K562 (cell line): ENCODE data around the gene LDLRAD3. TPM values are rescaled to one million over a fixed set of nuclear protein-coding genes. Genes with fewer than 3 reads are reported as not detected.

Experiments
- ATAC-seq: fragments of 200-7000 bp; cut with Tn5 transposase; 3 replicates; pipeline ENCODE4 v1.9.1; 2020; ENCODE audit warnings: moderate library complexity
- BruUV-seq: library from RNA; stranded (reverse); fragments of 400-500 nt; replicated peaks from 2 replicates; lab custom pipeline; 2021; lab: Mats Ljungman, UMichigan
- CTCF ChIA-PET: fragments of 300-600 bp; formaldehyde crosslinking; extraction: SDS; loops from one replicate; lab custom pipeline; 2021; ENCODE audit warnings: low intra/inter-chr PET ratio; lab: Yijun Ruan, JAX
- POLR2A ChIA-PET: fragments of 300-600, 350-650 bp; sonication (Branson Sonifier 250); formaldehyde crosslinking; extraction: SDS; loops from one replicate; lab custom pipeline; 2021; ENCODE audit warnings: antibody characterized with exemption, inconsistent platforms; lab: Yijun Ruan, JAX
- DNase-seq, 4 experiments: peaks; one replicate each; pipeline versions ENCODE4 v3.0.0 to v3.0.0-alpha.2; 2011 to 2018; ENCODE audit warnings: low spot score in 3 of 4, mixed read lengths in 3 of 4; ENCODE audit errors: extremely low read depth in 1 of 4
- FAIRE-seq: peaks from 2 replicates; lab custom pipeline; 2011; peaks lifted over from hg19 to GRCh38; lab: Jason Lieb, UNC
- H2AFZ ChIP-seq: 2 replicates; pipeline ENCODE4 v1.6.0; 2011; ENCODE audit warnings: low read depth, low read length, control low read depth, inconsistent platforms
- H3K27ac ChIP-seq: fragments of 200-600 bp; 3 replicates; pipeline ENCODE4 v1.8.0; 2011; ENCODE audit warnings: low read depth, mild to moderate bottlenecking, control low read depth, inconsistent platforms, low read length, moderate library complexity, mixed read lengths; ENCODE audit errors: extremely low read depth
- H3K27me3 ChIP-seq, 2 experiments: fragments of 300-600 bp in 1 of 2; 2 replicates in 1 of 2; 3 replicates in 1 of 2; pipeline versions ENCODE4 v1.6.0 to v1.8.0; 2011; ENCODE audit warnings: inconsistent platforms in 2 of 2, low read length in 2 of 2, mild to moderate bottlenecking in 1 of 2, mixed read lengths in 1 of 2, moderate library complexity in 1 of 2; ENCODE audit not compliant: control insufficient read depth in 2 of 2, insufficient read depth in 2 of 2
- H3K36me3 ChIP-seq: fragments of 300-600 bp; 3 replicates; pipeline ENCODE4 v1.8.0; 2011; ENCODE audit warnings: mild to moderate bottlenecking, low read length, inconsistent platforms; ENCODE audit not compliant: control insufficient read depth, insufficient read depth
- H3K4me1 ChIP-seq, 2 experiments: fragments of 200-600 bp in 1 of 2; replicated peaks in 1 of 2; 2 replicates in 1 of 2; 3 replicates in 1 of 2; pipeline versions ENCODE4 v1.5.1 to v1.8.0; 2011; ENCODE audit warnings: inconsistent platforms in 2 of 2, low read length in 2 of 2, mild to moderate bottlenecking in 1 of 2, mixed read lengths in 1 of 2, moderate library complexity in 1 of 2; ENCODE audit not compliant: control insufficient read depth in 2 of 2, insufficient read depth in 2 of 2
- H3K4me2 ChIP-seq: 2 replicates; pipeline ENCODE4 v1.6.1; 2011; ENCODE audit warnings: low read length, control low read depth, inconsistent platforms, mixed read lengths; ENCODE audit not compliant: insufficient read depth
- H3K4me3 ChIP-seq: fragments of 200-600 bp; sonication (generic), shearing (Covaris generic); 2 replicates; pipeline ENCODE4 v1.5.1; 2016; ENCODE audit warnings: control low read depth, inconsistent platforms
- H3K79me2 ChIP-seq: fragments of 200-600 bp; 3 replicates; pipeline ENCODE4 v1.8.0; 2011; ENCODE audit warnings: low read length, inconsistent platforms; ENCODE audit not compliant: control insufficient read depth, insufficient read depth
- H3K9ac ChIP-seq, 2 experiments: 2 replicates each; pipeline versions ENCODE4 v1.6.0 to v1.6.1; 2011; ENCODE audit warnings: low read depth in 2 of 2, low read length in 2 of 2, control low read depth in 1 of 2, inconsistent platforms in 1 of 2, mild to moderate bottlenecking in 1 of 2, mixed read lengths in 1 of 2; ENCODE audit not compliant: insufficient read depth in 1 of 2
- H3K9me1 ChIP-seq: one replicate; pipeline ENCODE4 v1.6.0; 2011; ENCODE audit warnings: inconsistent platforms, mild to moderate bottlenecking, low read length, moderate library complexity; ENCODE audit not compliant: control insufficient read depth, insufficient read depth
- H3K9me3 ChIP-seq: replicated peaks from 2 replicates; pipeline ENCODE4 v1.5.1; 2011; ENCODE audit warnings: low read depth, low read length, inconsistent platforms; ENCODE audit not compliant: control insufficient read depth, insufficient read depth
- H4K20me1 ChIP-seq: replicated peaks from 2 replicates; pipeline ENCODE4 v1.6.1; 2011; ENCODE audit warnings: low read length, inconsistent platforms, mixed read lengths; ENCODE audit not compliant: control insufficient read depth, insufficient read depth
- ATF1 ChIP-seq, 2 experiments: fragments of 450-650 bp in 1 of 2; IDR thresholded peaks; 2 replicates each; pipeline ENCODE4 v1.6.1; 2016; ENCODE audit warnings: missing compliant biosample characterization in 1 of 2, missing genetic modification characterization in 1 of 2
- CTCF ChIP-seq, 3 experiments: IDR thresholded peaks in 2 of 3; conservative IDR thresholded peaks in 1 of 3; 2 replicates each; pipeline ENCODE4 v1.5.1; 2011 to 2012; ENCODE audit warnings: low read length in 3 of 3, mild to moderate bottlenecking in 3 of 3, control low read depth in 2 of 3, improper control_type of control experiment in 1 of 3, inconsistent platforms in 1 of 3, low read depth in 1 of 3, mixed read lengths in 1 of 3, moderate library complexity in 1 of 3; ENCODE audit not compliant: insufficient read depth in 2 of 3
- EZH2 ChIP-seq: IDR thresholded peaks from 2 replicates; pipeline ENCODE4 v1.6.1; 2012; ENCODE audit warnings: low read depth, mild to moderate bottlenecking, inconsistent platforms, low read length, borderline replicate concordance
- MAZ ChIP-seq, 2 experiments: fragments of 450-650 bp in 1 of 2; sonication (generic) in 1 of 2; formaldehyde crosslinking; IDR thresholded peaks in 1 of 2; conservative IDR thresholded peaks in 1 of 2; 2 replicates each; pipeline versions ENCODE4 v1.4.0 to v1.5.0; 2020; ENCODE audit warnings: mild to moderate bottlenecking in 1 of 2, missing genetic modification reagents in 1 of 2
- REST ChIP-seq, 2 experiments: fragments of 450-650 bp; formaldehyde crosslinking in 1 of 2; IDR thresholded peaks; 2 replicates each; pipeline versions ENCODE4 v1.4.0 to v1.6.1; 2014 to 2020; ENCODE audit warnings: mild to moderate bottlenecking in 2 of 2, borderline replicate concordance in 1 of 2, low read depth in 1 of 2
- SRF ChIP-seq, 2 experiments: fragments of 250-450, 450-650 bp in 1 of 2; sonication (Bioruptor Pico) in 1 of 2; sonication (generic) in 1 of 2; formaldehyde crosslinking; IDR thresholded peaks; 2 replicates each; pipeline versions ENCODE4 v1.5.0 to v1.5.1; 2020 to 2022; ENCODE audit warnings: mild to moderate bottlenecking in 1 of 2, missing genetic modification reagents in 1 of 2
- ZKSCAN3 ChIP-seq: fragments of 250-450 bp; sonication (Bioruptor Pico); IDR thresholded peaks from 2 replicates; pipeline ENCODE4 v1.4.0; 2020
- ZNF347 ChIP-seq: fragments of 450-650 bp; formaldehyde crosslinking; IDR thresholded peaks from 2 replicates; pipeline ENCODE4 v1.4.0; 2020; ENCODE audit warnings: low read depth, mild to moderate bottlenecking, moderate library complexity
- WGBS: fragments of 100-300 bp; shearing (Covaris generic); methylation state at CpG from one replicate; pipeline ENCODE4 v1.1.6; 2016; ENCODE audit warnings: low coverage, mixed read lengths; ENCODE audit not compliant: insufficient coverage; ENCODE audit errors: missing lambda C conversion rate; 5-methylcytosine and 5-hydroxymethylcytosine counted together
- in situ Hi-C: fragments of 300-500 bp; cut with MboI; formaldehyde crosslinking; loops from 4 replicates; pipeline ENCODE4 v1.15.0; 2018; ENCODE audit warnings: inconsistent platforms, mixed read lengths
- intact Hi-C: fragments of 100-400 bp; cut with micrococcal nuclease; formaldehyde crosslinking; loops from 2 replicates; pipeline ENCODE4 v1.14.2; 2022
- polyA plus RNA-seq, 8 experiments: library from polyadenylated mRNA; depleted of rRNA in 4 of 8; stranded (reverse) in 5 of 8; unstranded in 3 of 8; fragments of >200 nt; fragmentation: Nextera tagmentation in 2 of 8; fragmentation: Illumina TruSeq in 1 of 8; extraction: Ambion mirVana in 2 of 8; extraction: Trizol in 1 of 8; gene quantifications; 2 replicates each; pipeline versions ENCODE4 v1.2.1 to v1.2.3, GENCODE V29; 2011 to 2014; ENCODE audit warnings: inconsistent platforms in 1 of 8, missing spikeins in 1 of 8
- total RNA-seq, 7 experiments: library from RNA; depleted of rRNA in 6 of 7; stranded (reverse); fragments of >200 nt in 6 of 7; fragmentation: Illumina TruSeq in 2 of 7; extraction: Trizol in 2 of 7; gene quantifications; 2 replicates each; pipeline versions ENCODE4 v1.2.1 to v1.2.3, GENCODE V29; 2011 to 2021; ENCODE audit warnings: low replicate concordance in 1 of 7

Gene LDLRAD3
- total and polyA plus RNA-seq, 9 of the 15 experiments (the other 6 are each of a cell fraction or from before 2014, with no cell fraction given) = 0.73 to 7.2 (median 3.5) TPM

- intact Hi-C loops = loop anchor here (1.0 to 5.0 kb wide), 2 partner anchors 650 to 779 kb away; no protein-coding TSS in a partner anchor
- WGBS = 13% methylated on average over 13 of the region's 13 CpGs
- Histone ChIP-seq H3K4me3 (no peak overlapping the region), H3K36me3 (no peaks in the 10 kb centered on the region), H3K9me1 (peaks cover 2% of the 10 kb centered on the region), H3K9me3 (no peaks in the 10 kb centered on the region), H3K27ac (no peak overlapping the region), H3K4me2 (no peak overlapping the region), H3K9ac (no peak overlapping the region; a peak in 1 of 4 replicates), H3K4me1 (no peaks in the 10 kb centered on the region), H3K27me3 (peaks cover 0 to 5% of the 10 kb centered on the region in 2 experiments; a peak in 3 of 5 replicates), H3K79me2 (no peaks in the 10 kb centered on the region), H2AFZ (no peak overlapping the region), H4K20me1 (no peaks in the 10 kb centered on the region; the same call in 1 of the 2 replicates)
- peak; percentile 93 for FAIRE-seq
- in situ Hi-C loops = loop anchor here (10.0 kb wide), 3 partner anchors 231 to 791 kb away; no protein-coding TSS in a partner anchor
- ChIA-PET POLR2A (interaction anchor here (0.8 kb wide), 1 partner anchor 13 kb away, joined by 4 read pairs; no protein-coding TSS in a partner anchor), CTCF (interaction anchor here (1.2 to 2.9 kb wide), 3 partner anchors 444 to 778 kb away, joined by 5 to 23 read pairs (median 7); no protein-coding TSS in a partner anchor)
- peak; percentile 73 to 78 (median 76) for DNase-seq
- BruUV-seq = no TSS peak
- ATAC-seq = peak; percentile 95
- TF ChIP-seq ATF1 (CRISPR knock-in tag; IDR thresholded peaks at IDR 0.05) (no peak), ATF1 (tag; IDR thresholded peaks at IDR 0.05) (no peak), MAZ (CRISPR knock-in tag; conservative IDR thresholded peaks at IDR 0.05 in 1 of 2, IDR thresholded peaks at IDR 0.05 in 1 of 2) (0 out of 4 replicates have a peak, but pooled peaks of 1 of the 2 experiments have one; percentile 15), CTCF (IDR thresholded peaks at IDR 0.05 in 2 of 3, conservative IDR thresholded peaks at IDR 0.05 in 1 of 3; ENCODE audit: insufficient read depth in 2 of 3, low read depth in 1 of 3, low read length in 3 of 3) (peak; percentile 79 to 89 (median 79)), EZH2 (no peak), SRF (CRISPR knock-in tag; IDR thresholded peaks at IDR 0.05) (no peak), REST (IDR thresholded peaks at IDR 0.05; ENCODE audit: borderline replicate concordance) (peak; percentile 67), REST (CRISPR knock-in tag; IDR thresholded peaks at IDR 0.05; ENCODE audit: low read depth) (no peak), ZNF347 (CRISPR knock-in tag) (no peak), ZKSCAN3 (no peak)
Observed at GRCh38 chr11:36265793-36266628, 322.1 kb downstream of the LDLRAD3 start.
